ENCODE results near the gene COX14.
"Not testable (repeated sequence)": the region's sequence is repeated elsewhere in the genome, so short reads cannot be mapped to it uniquely, and the experiment has no call there.

The COX14 gene

GRCh38 chr12:50148011-50148410 lies 36.0 kb downstream of the COX14 start:
- peaks cover 24% of the 10 kb centered on the region for H3K4me1 Mint-ChIP-seq
- peaks cover 22% of the 10 kb centered on the region for H3K36me3 Mint-ChIP-seq
- not testable (repeated sequence) for DNase-seq (ENCODE audit: low spot score in 2 of 2); ATAC-seq; H3K27ac Mint-ChIP-seq; H3K4me3 Mint-ChIP-seq; H3K9me3 Mint-ChIP-seq

GRCh38 chr12:50149311-50149710 lies 37.3 kb downstream of the COX14 start:
- Mint-ChIP-seq H3K4me1 (peaks cover 24% of the 10 kb centered on the region), H3K4me3 (no peak overlapping the region), H3K27ac (no peak overlapping the region), H3K9me3 (no peaks in the 10 kb centered on the region), H3K36me3 (peaks cover 28% of the 10 kb centered on the region)
- peak; percentile 79 for ATAC-seq
- no peak for DNase-seq (ENCODE audit: low spot score in 2 of 2)

- Mint-ChIP-seq H3K36me3 (peaks cover 28% of the 10 kb centered on the region), H3K4me1 (peaks cover 24% of the 10 kb centered on the region), H3K27ac (peak overlapping the region; percentile 55), H3K4me3 (no peak overlapping the region), H3K9me3 (no peaks in the 10 kb centered on the region)
- ATAC-seq (no peak), DNase-seq (ENCODE audit: low spot score in 2 of 2) (no peak)
Measured at GRCh38 chr12:50151047-50151687, 39.1 kb downstream of the COX14 start.

- not testable (repeated sequence) for ATAC-seq; H3K9me3 Mint-ChIP-seq; DNase-seq (ENCODE audit: low spot score in 2 of 2); H3K27ac Mint-ChIP-seq; H3K4me3 Mint-ChIP-seq
- H3K36me3 Mint-ChIP-seq = peaks cover 37% of the 10 kb centered on the region
- H3K4me1 Mint-ChIP-seq = peaks cover 37% of the 10 kb centered on the region
Measured at GRCh38 chr12:50154947-50155346, 42.9 kb downstream of the COX14 start.

DNA sequence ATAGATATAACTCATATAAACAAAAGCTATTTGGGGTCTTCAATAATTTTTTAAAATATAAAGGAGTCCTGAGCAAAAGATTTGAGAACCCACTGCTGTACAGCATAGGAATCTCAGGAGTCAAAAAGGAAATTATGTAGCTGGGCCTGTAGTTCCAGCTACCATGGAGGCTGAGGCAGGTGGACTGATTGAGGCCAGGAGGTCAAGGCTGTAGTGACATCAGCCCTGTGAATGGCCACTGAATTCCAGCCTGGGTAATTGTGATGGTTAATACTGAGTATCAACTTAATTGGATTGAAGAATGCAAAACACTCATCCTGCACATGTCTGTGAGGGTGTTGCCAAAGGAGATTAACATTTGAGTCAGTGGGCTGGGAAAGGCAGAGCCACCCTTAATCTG lies 44.6 kb downstream of the COX14 start:
- peaks cover 27% of the 10 kb centered on the region for H3K4me1 Mint-ChIP-seq
- H3K9me3 Mint-ChIP-seq = no peaks in the 10 kb centered on the region
- peaks cover 37% of the 10 kb centered on the region for H3K36me3 Mint-ChIP-seq
- peak overlapping the region; percentile 85 for H3K27ac Mint-ChIP-seq
- H3K4me3 Mint-ChIP-seq = no peak overlapping the region
- DNase-seq (ENCODE audit: low spot score in 2 of 2) (no peak), ATAC-seq (no peak)

- no peak overlapping the region for H3K4me3 Mint-ChIP-seq
- peak overlapping the region; percentile 85 for H3K27ac Mint-ChIP-seq
- H3K36me3 Mint-ChIP-seq = peaks cover 37% of the 10 kb centered on the region
- H3K4me1 Mint-ChIP-seq = peaks cover 27% of the 10 kb centered on the region
- ATAC-seq = peak; percentile 73
- H3K9me3 Mint-ChIP-seq = no peaks in the 10 kb centered on the region
- no peak for DNase-seq (ENCODE audit: low spot score in 2 of 2)
Measured at GRCh38 chr12:50157259-50157658, 45.2 kb downstream of the COX14 start.

GRCh38 chr12:50160643-50161042 lies 48.6 kb downstream of the COX14 start:
- Mint-ChIP-seq H3K36me3 (peaks cover 26% of the 10 kb centered on the region), H3K9me3 (no peaks in the 10 kb centered on the region), H3K27ac (peak overlapping the region; percentile 40), H3K4me1 (peaks cover 33% of the 10 kb centered on the region), H3K4me3 (no peak overlapping the region)
- DNase-seq (ENCODE audit: low spot score in 2 of 2) = no peak
- ATAC-seq = no peak

DNA sequence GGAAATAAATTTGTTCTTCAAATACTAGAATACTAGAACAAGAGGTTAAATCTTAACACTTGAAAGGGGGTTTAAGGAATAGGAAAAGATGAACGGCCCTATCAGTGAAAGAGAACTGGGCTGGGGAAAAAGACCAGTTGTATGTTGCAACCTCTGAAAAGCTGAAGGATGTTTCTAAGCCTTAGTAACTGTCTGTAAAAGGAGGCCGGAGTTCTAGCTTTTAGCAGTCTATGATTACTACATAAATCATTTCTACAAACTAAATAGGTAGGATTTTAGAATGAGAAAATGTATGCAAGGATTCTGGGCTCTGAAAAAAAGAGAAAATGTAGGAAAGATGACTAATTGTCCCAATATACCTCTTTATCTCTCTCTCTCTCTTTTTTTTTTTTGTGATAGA lies 50.2 kb downstream of the COX14 start:
- Mint-ChIP-seq H3K36me3 (peaks cover 35% of the 10 kb centered on the region), H3K9me3 (no peaks in the 10 kb centered on the region), H3K27ac (no peak overlapping the region), H3K4me3 (no peak overlapping the region), H3K4me1 (peaks cover 35% of the 10 kb centered on the region)
- ATAC-seq (no peak), DNase-seq (ENCODE audit: low spot score in 2 of 2) (no peak)

DNA sequence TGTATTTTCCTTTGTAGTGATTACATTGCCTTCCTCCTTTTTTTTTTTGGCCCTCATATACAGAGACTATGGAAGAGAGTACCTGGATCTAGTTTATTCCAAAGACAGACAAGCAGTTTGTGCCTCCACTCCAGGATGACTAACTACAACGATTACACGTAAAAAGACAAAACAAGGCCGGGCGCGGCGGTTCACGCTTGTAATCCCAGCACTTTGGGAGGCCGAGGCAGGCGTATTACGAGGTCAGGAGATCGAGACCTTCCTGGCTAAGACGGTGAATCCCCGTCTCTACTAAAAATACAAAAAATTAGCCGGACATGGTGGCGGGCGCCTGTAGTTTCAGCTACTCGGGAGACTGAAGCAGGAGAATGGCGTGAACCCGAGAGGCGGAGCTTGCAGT lies 52.9 kb downstream of the COX14 start:
- H3K4me3 Mint-ChIP-seq = peak overlapping the region; percentile 88
- H3K9me3 Mint-ChIP-seq = no peaks in the 10 kb centered on the region
- peaks cover 21% of the 10 kb centered on the region for H3K36me3 Mint-ChIP-seq
- H3K27ac Mint-ChIP-seq = peak overlapping the region; percentile 14
- ATAC-seq (no peak), DNase-seq (ENCODE audit: low spot score in 2 of 2) (no peak)
- peaks cover 28% of the 10 kb centered on the region for H3K4me1 Mint-ChIP-seq

DNA sequence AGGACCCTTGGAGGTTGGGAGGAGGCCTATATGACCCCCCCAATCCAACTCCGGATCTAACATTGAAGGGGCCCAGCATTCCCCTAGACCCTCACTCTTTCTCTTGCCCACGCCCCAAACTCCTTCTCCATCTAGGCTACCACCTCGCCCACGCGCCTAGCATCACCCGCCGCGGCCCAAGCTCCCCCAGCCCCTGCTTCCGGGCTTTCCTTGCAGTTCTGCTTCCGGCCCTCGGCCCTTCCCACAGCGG lies 54.7 kb downstream of the COX14 start:
- ATAC-seq = peak; percentile 51

GRCh38 chr12:50167049-50167828 lies 55.2 kb downstream of the COX14 start, which contains the start of gene CERS5:
Gene CERS5 (minus strand): TSS chr12:50167369. CDS start chr12:50167297, 72 bp downstream.
- Mint-ChIP-seq H3K4me3 (peak within 1 kb of the TSS; percentile 88), H3K36me3 (peaks cover 21% of the 10 kb centered on the region), H3K4me1 (peaks cover 22% of the 10 kb centered on the region), H3K9me3 (no peaks in the 10 kb centered on the region), H3K27ac (peak within 1 kb of the TSS; percentile 92)
- peak; percentile 99 for ATAC-seq
- peak; percentile 89 to 98 for DNase-seq (ENCODE audit: low spot score in 2 of 2)

More for the DNA sequence above, 54.7 kb downstream of the COX14 start:
- Mint-ChIP-seq H3K36me3 (peaks cover 21% of the 10 kb centered on the region), H3K4me1 (peaks cover 22% of the 10 kb centered on the region), H3K27ac (peak overlapping the region; percentile 92), H3K4me3 (peak overlapping the region; percentile 88), H3K9me3 (no peaks in the 10 kb centered on the region)
- no peak for DNase-seq (ENCODE audit: low spot score in 2 of 2)

Data from stimulated activated effector memory CD8-positive, alpha-beta T cell treated with anti-CD3 and anti-CD28 coated beads, Interleukin-12 subunit alpha, Interleukin-12 subunit beta, amount 100 ng/mL, for 72 hours (primary cell).